ENCODE results near the gene TFCP2L1. TPM values are rescaled to one million over a fixed set of nuclear protein-coding genes. Genes with fewer than 3 reads are reported as not detected.

Gene TFCP2L1
- total RNA-seq, 1 donor from 2014 or later = 0.05 TPM

GRCh38 chr2:121207494-121207893 lies 77.5 kb downstream of the TFCP2L1 start:
- Histone ChIP-seq H3K4me3 (ENCODE audit: insufficient read depth, low read depth, low read length) (no peak overlapping the region), H3K27me3 (ENCODE audit: insufficient read depth, low read length) (peaks cover 2% of the 10 kb centered on the region), H2AFZ (ENCODE audit: low read depth, low read length) (no peak overlapping the region), H3K9ac (ENCODE audit: low read length) (no peak overlapping the region), H3K9me3 (ENCODE audit: insufficient read depth, low read depth, low read length) (no peaks in the 10 kb centered on the region), H3K4me1 (ENCODE audit: insufficient read depth, low read length) (peaks cover 5% of the 10 kb centered on the region), H3K79me2 (ENCODE audit: insufficient read depth, low read length) (no peaks in the 10 kb centered on the region), H3K4me2 (ENCODE audit: low read length) (no peak overlapping the region), H3K27ac (ENCODE audit: low read depth, low read length) (no peak overlapping the region), H4K20me1 (ENCODE audit: insufficient read depth, low read length) (no peaks in the 10 kb centered on the region), H3K36me3 (ENCODE audit: insufficient read depth, low read length) (no peaks in the 10 kb centered on the region)
- Mint-ChIP-seq H3K36me3 (ENCODE audit: low read depth, unreplicated experiment) (no peaks in the 10 kb centered on the region), H3K27me3 (ENCODE audit: low read depth, unreplicated experiment) (peaks cover 25% of the 10 kb centered on the region), H3K27ac (ENCODE audit: unreplicated experiment) (no peak overlapping the region), H3K9me3 (ENCODE audit: unreplicated experiment) (no peaks in the 10 kb centered on the region), H3K4me1 (ENCODE audit: low read depth, unreplicated experiment) (no peaks in the 10 kb centered on the region), H3K4me3 (ENCODE audit: unreplicated experiment) (no peak overlapping the region)
- no peak for TF ChIP-seq EZH2 (IDR thresholded peaks at IDR 0.05; ENCODE audit: insufficient read depth, low read length)
- no peak for TF ChIP-seq CTCF (IDR thresholded peaks at IDR 0.05; ENCODE audit: insufficient read depth, low read depth, low read length)
- DNase-seq (ENCODE audit: low read depth) (no peak), FAIRE-seq (no peak)

- Histone ChIP-seq H2AFZ (ENCODE audit: low read depth, low read length) (peak overlapping the region; percentile 41), H3K4me2 (ENCODE audit: low read length) (peak overlapping the region; percentile 30), H3K27me3 (ENCODE audit: insufficient read depth, low read length) (peaks cover 2% of the 10 kb centered on the region), H3K79me2 (ENCODE audit: insufficient read depth, low read length) (no peaks in the 10 kb centered on the region), H3K9ac (ENCODE audit: low read length) (no peak overlapping the region), H3K9me3 (ENCODE audit: insufficient read depth, low read depth, low read length) (no peaks in the 10 kb centered on the region), H3K4me3 (ENCODE audit: insufficient read depth, low read depth, low read length) (no peak overlapping the region), H4K20me1 (ENCODE audit: insufficient read depth, low read length) (no peaks in the 10 kb centered on the region), H3K27ac (ENCODE audit: low read depth, low read length) (no peak overlapping the region), H3K4me1 (ENCODE audit: insufficient read depth, low read length) (peaks cover 5% of the 10 kb centered on the region), H3K36me3 (ENCODE audit: insufficient read depth, low read length) (no peaks in the 10 kb centered on the region)
- no peak for FAIRE-seq
- Mint-ChIP-seq H3K4me3 (ENCODE audit: unreplicated experiment) (no peak overlapping the region), H3K36me3 (ENCODE audit: low read depth, unreplicated experiment) (no peaks in the 10 kb centered on the region), H3K27ac (ENCODE audit: unreplicated experiment) (no peak overlapping the region), H3K27me3 (ENCODE audit: low read depth, unreplicated experiment) (peaks cover 30% of the 10 kb centered on the region), H3K4me1 (ENCODE audit: low read depth, unreplicated experiment) (no peaks in the 10 kb centered on the region), H3K9me3 (ENCODE audit: unreplicated experiment) (no peaks in the 10 kb centered on the region)
- DNase-seq (ENCODE audit: low read depth) = peak; percentile 11
- TF ChIP-seq CTCF (IDR thresholded peaks at IDR 0.05; ENCODE audit: insufficient read depth, low read depth, low read length) (no peak), EZH2 (IDR thresholded peaks at IDR 0.05; ENCODE audit: insufficient read depth, low read length) (no peak)
Observed at GRCh38 chr2:121205321-121205942, 79.6 kb downstream of the TFCP2L1 start.

- peaks cover 31% of the 10 kb centered on the region for H3K27me3 Mint-ChIP-seq (ENCODE audit: low read depth, unreplicated experiment)
- no peaks in the 10 kb centered on the region for H3K36me3 Mint-ChIP-seq (ENCODE audit: low read depth, unreplicated experiment)
Observed at GRCh38 chr2:121203591-121204249, 81.3 kb downstream of the TFCP2L1 start.

More at GRCh38 chr2:121203591-121204249, 81.3 kb downstream of the TFCP2L1 start:
- FAIRE-seq (no peak), DNase-seq (ENCODE audit: low read depth) (no peak)
- no peaks in the 10 kb centered on the region for H3K79me2 ChIP-seq (ENCODE audit: insufficient read depth, low read length)
- H3K4me3 ChIP-seq (ENCODE audit: insufficient read depth, low read depth, low read length) = no peak overlapping the region
- H3K4me3 Mint-ChIP-seq (ENCODE audit: unreplicated experiment) = no peak overlapping the region
- no peak overlapping the region for H3K27ac Mint-ChIP-seq (ENCODE audit: unreplicated experiment)
- no peaks in the 10 kb centered on the region for H3K27me3 ChIP-seq (ENCODE audit: insufficient read depth, low read length)
- H3K4me1 ChIP-seq (ENCODE audit: insufficient read depth, low read length) = peaks cover 5% of the 10 kb centered on the region
- H3K9ac ChIP-seq (ENCODE audit: low read length) = no peak overlapping the region
- H3K9me3 Mint-ChIP-seq (ENCODE audit: unreplicated experiment) = no peaks in the 10 kb centered on the region
- H4K20me1 ChIP-seq (ENCODE audit: insufficient read depth, low read length) = no peaks in the 10 kb centered on the region
- no peak for TF ChIP-seq EZH2 (IDR thresholded peaks at IDR 0.05; ENCODE audit: insufficient read depth, low read length)
- TF ChIP-seq CTCF (IDR thresholded peaks at IDR 0.05; ENCODE audit: insufficient read depth, low read depth, low read length) = no peak
- no peak overlapping the region for H3K4me2 ChIP-seq (ENCODE audit: low read length)
- H3K4me1 Mint-ChIP-seq (ENCODE audit: low read depth, unreplicated experiment) = no peaks in the 10 kb centered on the region
- H2AFZ ChIP-seq (ENCODE audit: low read depth, low read length) = no peak overlapping the region
- H3K9me3 ChIP-seq (ENCODE audit: insufficient read depth, low read depth, low read length) = no peaks in the 10 kb centered on the region
- no peaks in the 10 kb centered on the region for H3K36me3 ChIP-seq (ENCODE audit: insufficient read depth, low read length)
- H3K27ac ChIP-seq (ENCODE audit: low read depth, low read length) = no peak overlapping the region
